ENCODE measurements around the gene C4BPB.

DNA sequence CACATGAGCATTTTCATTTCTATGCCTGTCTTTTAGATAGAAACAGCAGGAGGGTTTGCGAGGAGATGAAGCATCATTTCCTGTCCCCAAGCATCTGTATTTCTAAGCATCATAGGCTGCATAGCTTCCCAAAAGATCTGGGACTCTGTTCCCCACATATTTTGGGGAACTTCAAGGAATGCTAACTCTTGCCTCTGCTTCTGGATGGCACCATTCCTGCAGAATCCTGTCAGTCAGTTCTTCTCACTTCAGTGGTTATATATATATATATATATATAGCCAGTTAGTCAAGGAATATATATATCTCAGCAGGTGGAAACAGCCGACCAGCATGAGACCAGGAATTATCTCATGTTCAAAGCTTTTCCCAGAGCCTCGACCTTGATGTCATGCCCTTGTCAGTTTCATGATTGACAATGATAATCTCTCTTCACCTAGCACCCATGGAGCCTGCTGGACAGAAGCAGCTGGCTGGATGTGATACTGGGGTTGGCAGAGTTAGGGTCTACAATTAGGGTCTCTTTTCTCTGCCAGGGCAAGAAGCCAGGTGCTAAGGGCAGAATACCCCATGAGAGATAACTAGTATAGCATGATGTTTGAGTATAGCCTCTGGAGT lies 33.2 kb upstream of the C4BPB start:
- TF ChIP-seq, protein P1, sequence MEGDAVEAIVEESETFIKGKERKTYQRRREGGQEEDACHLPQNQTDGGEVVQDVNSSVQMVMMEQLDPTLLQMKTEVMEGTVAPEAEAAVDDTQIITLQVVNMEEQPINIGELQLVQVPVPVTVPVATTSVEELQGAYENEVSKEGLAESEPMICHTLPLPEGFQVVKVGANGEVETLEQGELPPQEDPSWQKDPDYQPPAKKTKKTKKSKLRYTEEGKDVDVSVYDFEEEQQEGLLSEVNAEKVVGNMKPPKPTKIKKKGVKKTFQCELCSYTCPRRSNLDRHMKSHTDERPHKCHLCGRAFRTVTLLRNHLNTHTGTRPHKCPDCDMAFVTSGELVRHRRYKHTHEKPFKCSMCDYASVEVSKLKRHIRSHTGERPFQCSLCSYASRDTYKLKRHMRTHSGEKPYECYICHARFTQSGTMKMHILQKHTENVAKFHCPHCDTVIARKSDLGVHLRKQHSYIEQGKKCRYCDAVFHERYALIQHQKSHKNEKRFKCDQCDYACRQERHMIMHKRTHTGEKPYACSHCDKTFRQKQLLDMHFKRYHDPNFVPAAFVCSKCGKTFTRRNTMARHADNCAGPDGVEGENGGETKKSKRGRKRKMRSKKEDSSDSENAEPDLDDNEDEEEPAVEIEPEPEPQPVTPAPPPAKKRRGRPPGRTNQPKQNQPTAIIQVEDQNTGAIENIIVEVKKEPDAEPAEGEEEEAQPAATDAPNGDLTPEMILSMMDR (conservative IDR thresholded peaks at IDR 0.05; ENCODE audit: low read length): no peak
- no peak for TF ChIP-seq EZH2phosphoT487 (IDR thresholded peaks at IDR 0.05; ENCODE audit: borderline replicate concordance, low read depth, low read length)

All from OCI-LY7 (cell line).